Right atrium auricular region (tissue), 2 donors: ENCODE data around the gene IGSF9B. TPM values are rescaled to one million over a fixed set of nuclear protein-coding genes. Genes with fewer than 3 reads are reported as not detected.

Experiments
- DNase-seq: peaks from one replicate; pipeline ENCODE4 v3.0.0-alpha.2; 2019; ENCODE audit warnings: low spot score
- H3K27ac ChIP-seq, 2 donors: fragments of 200-600 bp; sonication (generic); 1 replicate in 1 of 2; 2 replicates in 1 of 2; pipeline ENCODE4 v1.5.1; 2016 to 2019
- H3K27me3 ChIP-seq, 2 donors: fragments of 200-600 bp; sonication (generic); one replicate each; pipeline versions ENCODE4 v1.5.1 to v1.6.0; 2017 to 2019
- H3K36me3 ChIP-seq: fragments of 200-600 bp; sonication (generic); one replicate; pipeline ENCODE4 v1.5.1; 2016
- H3K4me1 ChIP-seq, 2 donors: fragments of 200-600 bp; sonication (generic); one replicate each; pipeline versions ENCODE4 v1.5.1 to v1.6.0; 2017 to 2019
- H3K4me3 ChIP-seq, 2 donors: fragments of 200-600 bp; sonication (generic); 1 replicate in 1 of 2; 2 replicates in 1 of 2; pipeline ENCODE4 v1.5.1; 2017 to 2019; ENCODE audit warnings: mild to moderate bottlenecking in 1 of 2, moderate library complexity in 1 of 2
- H3K9me3 ChIP-seq, 2 donors: fragments of 200-600 bp; sonication (generic); one replicate each; pipeline ENCODE4 v1.5.1; 2019
- total RNA-seq, 2 donors: library from RNA; depleted of rRNA; stranded (reverse); fragments of >200 nt; gene quantifications; one replicate each; pipeline ENCODE4 v1.1.0, GENCODE V29; 2016
- TF ChIP-seq, protein P1 (sequence below), 2 donors: fragments of 200-600 bp; sonication (generic); IDR thresholded peaks; one replicate each; pipeline ENCODE4 v1.5.1; 2019; ENCODE audit warnings: antibody characterized with exemption in 2 of 2

IGSF9B gene
- total RNA-seq, 2 donors from 2014 or later: 17.2 to 32.1 TPM

GRCh38 chr11:133957900-133958299 lies 1.1 kb upstream of the IGSF9B start:
- no peak for DNase-seq
- Histone ChIP-seq H3K4me1 (peaks cover 0 to 48% of the 10 kb centered on the region in 2 donors), H3K9me3 (no peaks in the 10 kb centered on the region), H3K4me3 (peak overlapping the region in 1 of 2 donors; percentile 67), H3K27me3 (no peaks in the 10 kb centered on the region), H3K27ac (peak overlapping the region; percentile 86 to 95), H3K36me3 (no peaks in the 10 kb centered on the region)
- TF ChIP-seq, protein P1, sequence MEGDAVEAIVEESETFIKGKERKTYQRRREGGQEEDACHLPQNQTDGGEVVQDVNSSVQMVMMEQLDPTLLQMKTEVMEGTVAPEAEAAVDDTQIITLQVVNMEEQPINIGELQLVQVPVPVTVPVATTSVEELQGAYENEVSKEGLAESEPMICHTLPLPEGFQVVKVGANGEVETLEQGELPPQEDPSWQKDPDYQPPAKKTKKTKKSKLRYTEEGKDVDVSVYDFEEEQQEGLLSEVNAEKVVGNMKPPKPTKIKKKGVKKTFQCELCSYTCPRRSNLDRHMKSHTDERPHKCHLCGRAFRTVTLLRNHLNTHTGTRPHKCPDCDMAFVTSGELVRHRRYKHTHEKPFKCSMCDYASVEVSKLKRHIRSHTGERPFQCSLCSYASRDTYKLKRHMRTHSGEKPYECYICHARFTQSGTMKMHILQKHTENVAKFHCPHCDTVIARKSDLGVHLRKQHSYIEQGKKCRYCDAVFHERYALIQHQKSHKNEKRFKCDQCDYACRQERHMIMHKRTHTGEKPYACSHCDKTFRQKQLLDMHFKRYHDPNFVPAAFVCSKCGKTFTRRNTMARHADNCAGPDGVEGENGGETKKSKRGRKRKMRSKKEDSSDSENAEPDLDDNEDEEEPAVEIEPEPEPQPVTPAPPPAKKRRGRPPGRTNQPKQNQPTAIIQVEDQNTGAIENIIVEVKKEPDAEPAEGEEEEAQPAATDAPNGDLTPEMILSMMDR (IDR thresholded peaks at IDR 0.05): no peak

DNA sequence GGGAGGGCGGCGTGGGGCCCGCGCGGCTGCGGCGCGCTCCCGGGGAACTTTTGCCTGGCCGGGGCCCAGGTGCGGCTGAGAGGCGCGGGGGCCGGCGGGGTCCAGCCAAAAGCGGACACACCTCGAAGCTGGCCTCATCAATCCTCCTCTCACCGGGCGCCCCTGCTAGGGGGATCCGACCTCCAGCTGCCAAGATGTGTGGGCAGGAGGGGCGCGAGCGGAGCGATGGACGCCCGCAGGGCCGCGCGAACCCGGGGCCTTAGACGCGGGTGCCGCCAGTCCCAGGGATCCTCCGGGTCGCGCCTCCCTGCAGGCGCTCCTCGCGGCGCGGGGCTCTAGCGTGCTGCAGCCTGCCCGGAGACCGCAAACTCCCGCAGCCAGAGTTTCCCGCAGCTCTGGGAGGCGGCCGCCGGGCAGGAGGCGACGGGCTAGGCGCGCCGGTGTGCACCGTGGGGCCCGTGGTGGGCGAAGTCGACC lies 785 bp downstream of the IGSF9B start:
- Histone ChIP-seq H3K4me1 (peaks cover 0 to 67% of the 10 kb centered on the region in 2 donors), H3K9me3 (no peaks in the 10 kb centered on the region), H3K27me3 (no peaks in the 10 kb centered on the region), H3K36me3 (no peaks in the 10 kb centered on the region), H3K4me3 (peak overlapping the region; percentile 56 to 67), H3K27ac (peak overlapping the region; percentile 86 to 95)
- TF ChIP-seq, protein P1 (IDR thresholded peaks at IDR 0.05): no peak
- no peak for DNase-seq

GRCh38 chr11:133955081-133955891 lies 1.5 kb downstream of the IGSF9B start:
- H3K27ac ChIP-seq: peak overlapping the region; percentile 86 to 95
- peaks cover 0 to 74% of the 10 kb centered on the region in 2 donors for H3K4me1 ChIP-seq
- H3K4me3 ChIP-seq: peak overlapping the region; percentile 56 to 67
- no peaks in the 10 kb centered on the region for H3K36me3 ChIP-seq
- H3K27me3 ChIP-seq: no peaks in the 10 kb centered on the region
- TF ChIP-seq, protein P1 (IDR thresholded peaks at IDR 0.05): no peak
- no peaks in the 10 kb centered on the region for H3K9me3 ChIP-seq
- DNase-seq: peak; percentile 72

GRCh38 chr11:133953999-133954398 lies 2.8 kb downstream of the IGSF9B start:
- Histone ChIP-seq H3K9me3 (no peaks in the 10 kb centered on the region), H3K4me3 (no peak overlapping the region), H3K27ac (peak overlapping the region; percentile 86 to 95), H3K36me3 (no peaks in the 10 kb centered on the region), H3K4me1 (peaks cover 0 to 87% of the 10 kb centered on the region in 2 donors), H3K27me3 (no peaks in the 10 kb centered on the region)
- TF ChIP-seq, protein P1 (IDR thresholded peaks at IDR 0.05): no peak
- no peak for DNase-seq

DNA sequence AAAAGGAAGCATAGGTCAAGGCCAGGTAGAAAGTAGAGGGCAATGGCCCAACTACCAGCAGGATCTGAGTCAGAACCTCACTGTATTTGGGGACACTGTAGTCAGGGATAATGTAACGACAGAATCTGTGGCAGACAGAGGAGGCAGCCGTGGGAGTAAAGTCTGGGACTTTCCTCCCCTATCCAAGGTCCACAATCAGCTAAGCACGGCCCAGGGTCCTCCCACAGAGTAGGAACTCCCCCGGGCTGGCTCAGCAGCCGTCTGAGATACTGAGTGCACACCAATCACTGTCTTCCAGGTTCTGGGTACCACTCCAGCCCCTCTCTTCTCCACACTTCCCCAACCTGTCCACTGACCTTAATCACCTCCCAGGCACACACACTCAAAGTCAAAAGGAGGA lies 3.2 kb downstream of the IGSF9B start:
- Histone ChIP-seq H3K4me3 (no peak overlapping the region), H3K27ac (peak overlapping the region; percentile 86 to 95), H3K27me3 (no peaks in the 10 kb centered on the region), H3K36me3 (no peaks in the 10 kb centered on the region), H3K4me1 (peaks cover 0 to 92% of the 10 kb centered on the region in 2 donors), H3K9me3 (no peaks in the 10 kb centered on the region)
- TF ChIP-seq, protein P1 (IDR thresholded peaks at IDR 0.05): no peak
- no peak for DNase-seq
